H1 (cell line): ENCODE results near the gene PRR5. TPM values are rescaled to one million over a fixed set of nuclear protein-coding genes. Genes with fewer than 3 reads are reported as not detected.

Source experiments
- CTCF ChIA-PET: fragments of 300-600 bp; sonication (Branson Sonifier 250); formaldehyde crosslinking; loops from one replicate; lab custom pipeline; 2021; ENCODE audit not compliant: partially characterized antibody; lab: Charles Lee
- POLR2A ChIA-PET: fragments of 300-600 bp; sonication (Branson Sonifier 250); formaldehyde crosslinking; loops from one replicate; lab custom pipeline; 2021; ENCODE audit warnings: inconsistent platforms; ENCODE audit not compliant: partially characterized antibody; lab: Charles Lee
- DNase-seq, 2 experiments: peaks; one replicate each; pipeline versions ENCODE4 v3.0.0 to v3.0.0-alpha.2; 2010 to 2022; ENCODE audit warnings: low spot score in 2 of 2, low read depth in 1 of 2, mixed read lengths in 1 of 2
- FAIRE-seq: peaks from 2 replicates; lab custom pipeline; 2011; peaks lifted over from hg19 to GRCh38; lab: Jason Lieb, UNC
- H2AFZ ChIP-seq: 2 replicates; pipeline ENCODE4 v1.8.1; 2012; ENCODE audit warnings: low read length, inconsistent platforms
- H2AK5ac ChIP-seq: 2 replicates; pipeline ENCODE4 v1.6.1; 2013; ENCODE audit warnings: low read depth, low read length
- H2BK120ac ChIP-seq: replicated peaks from 2 replicates; pipeline ENCODE3; 2013; ENCODE audit warnings: low read depth, low read length, inconsistent platforms
- H2BK12ac ChIP-seq: 2 replicates; pipeline ENCODE4 v1.6.1; 2013; ENCODE audit warnings: low read depth, low read length
- H2BK15ac ChIP-seq: 2 replicates; pipeline ENCODE4 v1.6.1; 2013; ENCODE audit warnings: low read length
- H2BK20ac ChIP-seq: 2 replicates; pipeline ENCODE4 v1.6.1; 2013; ENCODE audit warnings: low read length
- H2BK5ac ChIP-seq: 2 replicates; pipeline ENCODE4 v1.6.1; 2013; ENCODE audit warnings: low read depth, low read length
- H3K14ac ChIP-seq: 2 replicates; pipeline ENCODE4 v1.6.1; 2013; ENCODE audit warnings: inconsistent platforms; ENCODE audit not compliant: insufficient read length
- H3K18ac ChIP-seq: 2 replicates; pipeline ENCODE4 v1.6.1; 2013; ENCODE audit warnings: low read length; ENCODE audit errors: extremely low read depth
- H3K23ac ChIP-seq: 2 replicates; pipeline ENCODE4 v1.6.1; 2013; ENCODE audit warnings: inconsistent platforms; ENCODE audit not compliant: insufficient read length
- H3K23me2 ChIP-seq: 2 replicates; pipeline ENCODE4 v1.6.1; 2013; ENCODE audit warnings: low read depth, low read length
- H3K27ac ChIP-seq: 2 replicates; pipeline ENCODE4 v1.6.1; 2011; ENCODE audit warnings: low read depth, low read length, inconsistent platforms
- H3K27me3 ChIP-seq, 4 experiments: replicated peaks in 1 of 4; 1 replicate in 1 of 4; 2 replicates in 3 of 4; pipeline versions ENCODE4 v1.6.1 to v1.8.1; 2011 to 2013; ENCODE audit warnings: low read length in 3 of 4, mild to moderate bottlenecking in 3 of 4, inconsistent platforms in 2 of 4, mixed read lengths in 2 of 4, moderate library complexity in 1 of 4; ENCODE audit not compliant: control insufficient read depth in 3 of 4, insufficient read depth in 3 of 4; ENCODE audit errors: extremely low read depth in 1 of 4
- H3K36me3 ChIP-seq, 4 experiments: 2 replicates each; pipeline versions ENCODE4 v1.6.1 to v1.8.1; 2011 to 2013; ENCODE audit warnings: mild to moderate bottlenecking in 4 of 4, low read length in 3 of 4, moderate library complexity in 2 of 4, control low read depth in 1 of 4, inconsistent platforms in 1 of 4; ENCODE audit not compliant: insufficient read depth in 4 of 4, control insufficient read depth in 2 of 4
- H3K4ac ChIP-seq: replicated peaks from 2 replicates; pipeline ENCODE3; 2013; ENCODE audit warnings: low read length, low read depth, mixed read lengths, inconsistent platforms; ENCODE audit not compliant: insufficient read length
- H3K4me1 ChIP-seq, 4 experiments: replicated peaks in 1 of 4; 1 replicate in 1 of 4; 2 replicates in 3 of 4; pipeline versions ENCODE4 v1.6.1 to v1.8.1; 2011 to 2013; ENCODE audit warnings: low read length in 3 of 4, inconsistent platforms in 2 of 4, mixed read lengths in 1 of 4; ENCODE audit not compliant: insufficient read depth in 4 of 4, control insufficient read depth in 3 of 4
- H3K4me2 ChIP-seq, 2 experiments: 2 replicates each; pipeline versions ENCODE4 v1.6.1 to v1.8.1; 2011 to 2013; ENCODE audit warnings: low read depth in 2 of 2, low read length in 2 of 2, control low read depth in 1 of 2, inconsistent platforms in 1 of 2, mild to moderate bottlenecking in 1 of 2; ENCODE audit not compliant: insufficient read depth in 1 of 2
- H3K4me3 ChIP-seq, 4 experiments: fragments of 200-600, 300-600 bp in 1 of 4; sonication (generic), shearing (Covaris generic), sonication (Bioruptor Twin) in 1 of 4; 2 replicates each; pipeline versions ENCODE4 v1.5.1 to v1.8.1; 2011 to 2016; ENCODE audit warnings: low read length in 4 of 4, low read depth in 3 of 4, control low read depth in 2 of 4, inconsistent platforms in 2 of 4, mild to moderate bottlenecking in 2 of 4, mixed read lengths in 1 of 4, moderate library complexity in 1 of 4; ENCODE audit not compliant: insufficient read depth in 2 of 4; ENCODE audit errors: extremely low read depth in 1 of 4
- H3K56ac ChIP-seq: replicated peaks from 2 replicates; pipeline ENCODE3; 2013; ENCODE audit warnings: low read depth, mild to moderate bottlenecking, mixed read lengths, low read length, inconsistent platforms; ENCODE audit not compliant: insufficient read length
- H3K79me1 ChIP-seq: 2 replicates; pipeline ENCODE4 v1.6.1; 2013; ENCODE audit warnings: low read depth, low read length, control low read depth
- H3K79me2 ChIP-seq, 2 experiments: 2 replicates each; pipeline versions ENCODE4 v1.6.1 to v1.8.1; 2012 to 2013; ENCODE audit warnings: low read length in 2 of 2, mild to moderate bottlenecking in 2 of 2, inconsistent platforms in 1 of 2; ENCODE audit not compliant: insufficient read depth in 2 of 2, control insufficient read depth in 1 of 2
- H3K9ac ChIP-seq, 4 experiments: replicated peaks in 1 of 4; 1 replicate in 1 of 4; 2 replicates in 3 of 4; pipeline versions ENCODE4 v1.6.1 to v1.8.1; 2011 to 2013; ENCODE audit warnings: low read depth in 3 of 4, low read length in 3 of 4, control low read depth in 2 of 4, mild to moderate bottlenecking in 2 of 4, moderate library complexity in 2 of 4, inconsistent platforms in 1 of 4; ENCODE audit errors: extremely low read depth in 1 of 4
- H3K9me3 ChIP-seq, 2 experiments: 2 replicates each; pipeline versions ENCODE4 v1.6.1 to v1.8.1; 2012 to 2013; ENCODE audit warnings: mild to moderate bottlenecking in 2 of 2, moderate library complexity in 2 of 2, control low read depth in 1 of 2, inconsistent platforms in 1 of 2, low read depth in 1 of 2, low read length in 1 of 2, mixed read lengths in 1 of 2; ENCODE audit not compliant: insufficient read depth in 2 of 2
- H4K20me1 ChIP-seq, 2 experiments: replicated peaks in 1 of 2; 2 replicates each; pipeline versions ENCODE3 to v1.8.1; 2011 to 2013; ENCODE audit warnings: inconsistent platforms in 2 of 2, low read length in 2 of 2, mild to moderate bottlenecking in 1 of 2; ENCODE audit not compliant: insufficient read depth in 2 of 2, control insufficient read depth in 1 of 2
- H4K5ac ChIP-seq: 2 replicates; pipeline ENCODE4 v1.6.1; 2013; ENCODE audit warnings: low read length, low read depth, mixed read lengths, inconsistent platforms; ENCODE audit not compliant: insufficient read length
- H4K8ac ChIP-seq: 2 replicates; pipeline ENCODE4 v1.8.0; 2013; ENCODE audit warnings: mild to moderate bottlenecking, moderate library complexity, low read length, inconsistent platforms; ENCODE audit not compliant: insufficient read depth; ENCODE audit errors: extremely low read depth
- H4K91ac ChIP-seq: replicated peaks from 2 replicates; pipeline ENCODE3; 2013; ENCODE audit warnings: low read length, mixed read lengths, inconsistent platforms; ENCODE audit not compliant: insufficient read length
- EGR1 ChIP-seq: IDR thresholded peaks from 2 replicates; pipeline ENCODE4 v1.6.1; 2011; ENCODE audit warnings: low read depth, low read length, borderline replicate concordance
- GTF2F1 ChIP-seq: IDR thresholded peaks from 2 replicates; pipeline ENCODE4 v1.6.1; 2012; ENCODE audit warnings: low read depth, low read length, improper control_type of control experiment, borderline replicate concordance
- POLR2A ChIP-seq, 2 experiments: IDR thresholded peaks; 1 replicate in 1 of 2; 2 replicates in 1 of 2; pipeline ENCODE4 v1.6.1; 2011; ENCODE audit warnings: low read depth in 2 of 2, low read length in 2 of 2, mild to moderate bottlenecking in 2 of 2; ENCODE audit errors: control extremely low read depth in 1 of 2
- SIN3A ChIP-seq, 2 experiments: IDR thresholded peaks in 1 of 2; conservative IDR thresholded peaks in 1 of 2; 2 replicates each; pipeline ENCODE4 v1.6.1; 2011 to 2012; ENCODE audit warnings: low read length in 2 of 2, improper control_type of control experiment in 1 of 2, low read depth in 1 of 2, mild to moderate bottlenecking in 1 of 2
- SP1 ChIP-seq: IDR thresholded peaks from 2 replicates; pipeline ENCODE4 v1.6.1; 2011; ENCODE audit warnings: low read depth, low read length
- ZNF274 ChIP-seq: IDR thresholded peaks from 2 replicates; pipeline ENCODE4 v1.7.0; 2012; ENCODE audit warnings: low read length, borderline replicate concordance; ENCODE audit errors: extremely low read depth
- WGBS, 2 experiments: shearing (Covaris generic) in 1 of 2; methylation state at CpG; one replicate each; pipeline versions ENCODE4 v1.1.6 to v1.1.7; 2013 to 2015; ENCODE audit warnings: low lambda C conversion rate in 2 of 2, mixed read lengths in 2 of 2, inconsistent platforms in 1 of 2, low coverage in 1 of 2, missing lambda C conversion rate in 1 of 2; ENCODE audit not compliant: insufficient replicate concordance in 2 of 2, insufficient coverage in 1 of 2, insufficient read length in 1 of 2; ENCODE audit errors: extremely low coverage in 1 of 2, missing lambda C conversion rate in 1 of 2; 5-methylcytosine and 5-hydroxymethylcytosine counted together
- polyA plus RNA-seq, 7 experiments: library from polyadenylated mRNA; depleted of rRNA in 3 of 7; stranded (reverse) in 5 of 7; unstranded in 2 of 7; fragments of >200 nt in 5 of 7; fragments of 200-250 nt in 2 of 7; gene quantifications; 1 replicate in 5 of 7; 2 replicates in 1 of 7; 4 replicates in 1 of 7; pipeline versions ENCODE4 v1.2.1 to v1.2.3, GENCODE V29; 2011 to 2013; ENCODE audit warnings: missing spikeins in 2 of 7, mixed read lengths in 2 of 7
- total RNA-seq: library from RNA; stranded (reverse); fragmentation: NEBNext Ultra II Directional; extraction: Animal tissue kit (Norgen Biotek cat#: 25700); gene quantifications from 2 replicates; pipeline ENCODE4 v1.2.1, GENCODE V29; 2021

The PRR5 gene
- total and polyA plus RNA-seq, 2 of the 8 experiments (the other 6 are each of a cell fraction or from before 2014, with no cell fraction given) = 16.5 to 25.7 TPM

DNA sequence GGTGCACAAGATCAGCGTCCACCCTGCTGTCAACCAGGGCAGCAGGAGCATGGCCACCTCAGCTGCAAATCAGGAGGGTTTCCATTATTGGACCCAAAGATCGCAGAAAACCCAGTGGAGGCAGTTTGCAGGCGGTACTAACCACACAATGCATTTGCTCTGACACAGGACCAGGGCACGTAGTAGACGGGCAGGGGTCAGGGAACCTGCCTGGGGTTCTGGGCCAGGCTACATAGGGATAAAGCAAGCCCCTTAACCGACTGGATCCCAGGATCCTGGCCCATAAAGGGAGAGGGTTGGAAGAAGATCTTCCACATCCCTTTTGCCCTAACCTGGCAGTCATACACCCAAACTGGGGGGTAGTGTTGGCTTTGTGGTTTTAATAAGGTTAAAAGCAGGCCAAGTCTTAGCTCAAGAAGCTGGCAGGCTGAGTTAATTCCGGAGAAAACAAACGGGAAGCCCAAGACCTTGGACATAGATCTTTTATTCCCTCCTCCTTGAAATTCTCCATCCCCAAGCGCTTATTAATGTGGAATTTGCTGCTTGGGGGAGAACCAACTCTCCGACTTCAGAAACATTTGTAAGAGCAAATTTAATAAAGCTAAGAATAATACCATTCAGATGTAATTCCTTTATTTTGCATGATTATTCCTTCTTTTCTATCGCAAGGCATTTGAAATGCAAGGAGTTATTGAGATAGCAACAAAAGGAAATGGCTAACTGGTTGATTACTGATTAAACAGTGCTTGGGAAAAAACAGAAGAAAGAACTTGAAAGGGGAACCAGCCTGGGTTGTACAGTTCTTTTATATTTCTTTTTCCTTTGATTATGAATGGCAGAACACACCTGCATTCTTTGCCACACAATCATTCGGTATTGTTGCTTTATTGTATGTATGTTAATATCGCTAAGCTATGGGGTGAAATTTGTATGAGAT is 44.1 kb downstream of the PRR5 start:
- H3K4ac ChIP-seq = no peak overlapping the region
- POLR2A ChIA-PET = interaction anchor here (0.8 kb wide), 1 partner anchor 38 kb away, joined by 3 read pairs; no protein-coding TSS in a partner anchor
- H3K36me3 ChIP-seq = no peaks in the 10 kb centered on the region
- no peak for TF ChIP-seq SP1
- no peak for TF ChIP-seq EGR1
- no peak for TF ChIP-seq GTF2F1
- no peak for TF ChIP-seq SIN3A (conservative IDR thresholded peaks at IDR 0.05 in 1 of 2, IDR thresholded peaks at IDR 0.05 in 1 of 2; ENCODE audit: low read depth in 1 of 2, low read length in 2 of 2)
- no peak for TF ChIP-seq ZNF274
- TF ChIP-seq POLR2A (IDR thresholded peaks at IDR 0.05; ENCODE audit: control extremely low read depth in 1 of 2, low read depth in 2 of 2, low read length in 2 of 2) = no peak
- no peaks in the 10 kb centered on the region for H3K79me1 ChIP-seq
- no peak overlapping the region for H4K8ac ChIP-seq
- H3K4me3 ChIP-seq = peak overlapping the region in 1 of 4 experiments; percentile 8; a peak in 1 of 8 replicates
- H3K79me2 ChIP-seq = no peaks in the 10 kb centered on the region
- H3K4me2 ChIP-seq = peak overlapping the region; percentile 4 to 25; a peak in 1 of 4 replicates
- DNase-seq (no peak), FAIRE-seq (no peak)
- H3K27me3 ChIP-seq = peaks cover 0 to 5% (median 0%) of the 10 kb centered on the region in 4 experiments; a peak in 1 of 7 replicates
- 0 out of 2 replicates have a peak overlapping the region, but pooled peaks have one; percentile 43 for H2BK20ac ChIP-seq
- no peak overlapping the region for H4K5ac ChIP-seq
- CTCF ChIA-PET = interaction anchor here (0.6 to 1.6 kb wide), 2 partner anchors 10 to 41 kb away, joined by 3 to 4 read pairs; no protein-coding TSS in a partner anchor
- H2BK120ac ChIP-seq = no peak overlapping the region
- no peaks in the 10 kb centered on the region for H3K23me2 ChIP-seq
- H2AFZ ChIP-seq = no peak overlapping the region
- H3K14ac ChIP-seq = no peak overlapping the region
- H3K9ac ChIP-seq = no peak overlapping the region
- H4K91ac ChIP-seq = peak overlapping the region; percentile 11
- H2BK15ac ChIP-seq = peak overlapping the region; percentile 40; the same call in 1 of the 2 replicates
- H3K4me1 ChIP-seq = peaks cover 0 to 16% (median 6%) of the 10 kb centered on the region in 4 experiments; a peak in 4 of 7 replicates
- peak overlapping the region; percentile 38 for H3K18ac ChIP-seq
- WGBS, 2 experiments = 58% methylated on average over 13 of the region's 13 CpGs; no CpG with 5 or more reads in 1 of the 2 experiments
- H3K9me3 ChIP-seq = no peaks in the 10 kb centered on the region
- no peak overlapping the region for H2AK5ac ChIP-seq
- H2BK12ac ChIP-seq = peak overlapping the region; percentile 9; the same call in 1 of the 2 replicates
- 0 out of 2 replicates have a peak overlapping the region, but pooled peaks have one; percentile 7 for H2BK5ac ChIP-seq
- H3K27ac ChIP-seq = no peak overlapping the region
- no peaks in the 10 kb centered on the region for H4K20me1 ChIP-seq
- no peak overlapping the region for H3K56ac ChIP-seq
- H3K23ac ChIP-seq = no peak overlapping the region
